ENCODE results near the gene COX6B1.

- TF ChIP-seq REST (IDR thresholded peaks at IDR 0.05; ENCODE audit: low read depth) (no peak), EGR1 (IDR thresholded peaks at IDR 0.05) (no peak), EP300 (IDR thresholded peaks at IDR 0.05; ENCODE audit: borderline replicate concordance) (no peak), RAD21 (IDR thresholded peaks at IDR 0.05; ENCODE audit: low read depth) (no peak), TAF1 (IDR thresholded peaks at IDR 0.05; ENCODE audit: low read depth) (no peak), CEBPB (IDR thresholded peaks at IDR 0.05) (no peak), TEAD4 (IDR thresholded peaks at IDR 0.05) (no peak), TCF12 (IDR thresholded peaks at IDR 0.05; ENCODE audit: low read depth) (no peak), YY1 (IDR thresholded peaks at IDR 0.05; ENCODE audit: low read depth) (no peak), FOXM1 (IDR thresholded peaks at IDR 0.05; ENCODE audit: borderline replicate concordance, low read depth) (no peak), CREB1 (IDR thresholded peaks at IDR 0.05; ENCODE audit: low read depth) (no peak)
- TF ChIP-seq, protein P1, sequence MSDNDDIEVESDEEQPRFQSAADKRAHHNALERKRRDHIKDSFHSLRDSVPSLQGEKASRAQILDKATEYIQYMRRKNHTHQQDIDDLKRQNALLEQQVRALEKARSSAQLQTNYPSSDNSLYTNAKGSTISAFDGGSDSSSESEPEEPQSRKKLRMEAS (IDR thresholded peaks at IDR 0.05): no peak
- TF ChIP-seq, protein P2, sequence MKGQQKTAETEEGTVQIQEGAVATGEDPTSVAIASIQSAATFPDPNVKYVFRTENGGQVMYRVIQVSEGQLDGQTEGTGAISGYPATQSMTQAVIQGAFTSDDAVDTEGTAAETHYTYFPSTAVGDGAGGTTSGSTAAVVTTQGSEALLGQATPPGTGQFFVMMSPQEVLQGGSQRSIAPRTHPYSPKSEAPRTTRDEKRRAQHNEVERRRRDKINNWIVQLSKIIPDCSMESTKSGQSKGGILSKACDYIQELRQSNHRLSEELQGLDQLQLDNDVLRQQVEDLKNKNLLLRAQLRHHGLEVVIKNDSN (IDR thresholded peaks at IDR 0.05): no peak
These were observed 17.0 kb downstream of the COX6B1 start for GRCh38 chr19:35665157-35665556.

Data from Ishikawa (cell line).